Trophoblast cell (in vitro differentiated cells and primary cell): ENCODE results near the gene IGF1R.

Experiments used
- DNase-seq, 2 donors: peaks; one replicate each; pipeline ENCODE4 v3.0.0-alpha.2; 2016
- H2AFZ ChIP-seq: 2 replicates; pipeline ENCODE4 v1.6.1; 2013; ENCODE audit warnings: low read length, moderate library complexity, mild to moderate bottlenecking; ENCODE audit not compliant: insufficient read depth, poor library complexity
- H2AK5ac ChIP-seq: 2 replicates; pipeline ENCODE4 v1.6.1; 2013; ENCODE audit warnings: mild to moderate bottlenecking, low read length
- H2BK120ac ChIP-seq: 2 replicates; pipeline ENCODE4 v1.6.1; 2013; ENCODE audit warnings: low read length, mild to moderate bottlenecking, moderate library complexity; ENCODE audit not compliant: insufficient read depth, poor library complexity
- H2BK12ac ChIP-seq: 2 replicates; pipeline ENCODE4 v1.6.1; 2013; ENCODE audit warnings: mild to moderate bottlenecking, low read length, moderate library complexity
- H2BK5ac ChIP-seq: 2 replicates; pipeline ENCODE4 v1.6.1; 2013; ENCODE audit warnings: low read length, low read depth, moderate library complexity, mild to moderate bottlenecking; ENCODE audit not compliant: poor library complexity
- H3K14ac ChIP-seq: 2 replicates; pipeline ENCODE4 v1.6.1; 2013; ENCODE audit warnings: mild to moderate bottlenecking, low read length
- H3K18ac ChIP-seq: 2 replicates; pipeline ENCODE4 v1.6.1; 2013; ENCODE audit warnings: mild to moderate bottlenecking, low read length
- H3K23ac ChIP-seq: 2 replicates; pipeline ENCODE4 v1.6.1; 2013; ENCODE audit warnings: low read length
- H3K27ac ChIP-seq: 2 replicates; pipeline ENCODE4 v1.5.1; 2013; ENCODE audit warnings: low read depth, mild to moderate bottlenecking, inconsistent platforms, low read length, moderate library complexity
- H3K27me3 ChIP-seq: 2 replicates; pipeline ENCODE4 v1.6.1; 2013; ENCODE audit warnings: inconsistent platforms, mild to moderate bottlenecking, low read length, moderate library complexity; ENCODE audit not compliant: insufficient read depth
- H3K36me3 ChIP-seq, 2 experiments: 1 replicate in 1 of 2; 2 replicates in 1 of 2; pipeline ENCODE4 v1.6.1; 2013; ENCODE audit warnings: low read length in 2 of 2, mild to moderate bottlenecking in 2 of 2, moderate library complexity in 1 of 2; ENCODE audit not compliant: insufficient read depth in 2 of 2, control insufficient read depth in 1 of 2
- H3K4ac ChIP-seq: 2 replicates; pipeline ENCODE4 v1.6.1; 2013; ENCODE audit warnings: low read depth, mild to moderate bottlenecking, low read length, moderate library complexity
- H3K4me1 ChIP-seq, 2 experiments: 1 replicate in 1 of 2; 2 replicates in 1 of 2; pipeline ENCODE4 v1.6.1; 2013; ENCODE audit warnings: low read length in 2 of 2, mild to moderate bottlenecking in 2 of 2, moderate library complexity in 1 of 2; ENCODE audit not compliant: insufficient read depth in 2 of 2, control insufficient read depth in 1 of 2
- H3K4me2 ChIP-seq: 2 replicates; pipeline ENCODE4 v1.6.1; 2013; ENCODE audit warnings: inconsistent platforms, mild to moderate bottlenecking, low read length, moderate library complexity
- H3K4me3 ChIP-seq: 2 replicates; pipeline ENCODE4 v1.5.1; 2013; ENCODE audit warnings: mild to moderate bottlenecking, low read depth, low read length, inconsistent platforms
- H3K79me1 ChIP-seq: one replicate; pipeline ENCODE4 v1.6.1; 2013; ENCODE audit warnings: low read length
- H3K79me2 ChIP-seq: 2 replicates; pipeline ENCODE4 v1.6.1; 2013; ENCODE audit warnings: low read length, mild to moderate bottlenecking; ENCODE audit not compliant: control insufficient read depth, insufficient read depth, poor library complexity
- H3K9ac ChIP-seq: 2 replicates; pipeline ENCODE4 v1.6.1; 2013; ENCODE audit warnings: mild to moderate bottlenecking, low read length
- H3K9me3 ChIP-seq: 2 replicates; pipeline ENCODE4 v1.6.1; 2013; ENCODE audit warnings: low read depth, mild to moderate bottlenecking, control low read depth, inconsistent platforms, low read length; ENCODE audit not compliant: insufficient read depth
- H4K12ac ChIP-seq: 2 replicates; pipeline ENCODE4 v1.6.1; 2013; ENCODE audit warnings: low read depth, mild to moderate bottlenecking, low read length, moderate library complexity
- H4K8ac ChIP-seq: 2 replicates; pipeline ENCODE4 v1.6.1; 2013; ENCODE audit warnings: low read depth, mild to moderate bottlenecking, low read length, moderate library complexity
- H4K91ac ChIP-seq: one replicate; pipeline ENCODE4 v1.6.1; 2013; ENCODE audit warnings: low read depth, mild to moderate bottlenecking, low read length, moderate library complexity
- WGBS: extraction: QIAGEN DNeasy Blood & Tissue Kit; methylation state at CpG from one replicate; pipeline ENCODE4 v1.1.7; 2013; ENCODE audit warnings: missing lambda C conversion rate; ENCODE audit not compliant: insufficient read length, insufficient coverage; ENCODE audit errors: extremely low coverage; 5-methylcytosine and 5-hydroxymethylcytosine counted together

Gene IGF1R

DNA sequence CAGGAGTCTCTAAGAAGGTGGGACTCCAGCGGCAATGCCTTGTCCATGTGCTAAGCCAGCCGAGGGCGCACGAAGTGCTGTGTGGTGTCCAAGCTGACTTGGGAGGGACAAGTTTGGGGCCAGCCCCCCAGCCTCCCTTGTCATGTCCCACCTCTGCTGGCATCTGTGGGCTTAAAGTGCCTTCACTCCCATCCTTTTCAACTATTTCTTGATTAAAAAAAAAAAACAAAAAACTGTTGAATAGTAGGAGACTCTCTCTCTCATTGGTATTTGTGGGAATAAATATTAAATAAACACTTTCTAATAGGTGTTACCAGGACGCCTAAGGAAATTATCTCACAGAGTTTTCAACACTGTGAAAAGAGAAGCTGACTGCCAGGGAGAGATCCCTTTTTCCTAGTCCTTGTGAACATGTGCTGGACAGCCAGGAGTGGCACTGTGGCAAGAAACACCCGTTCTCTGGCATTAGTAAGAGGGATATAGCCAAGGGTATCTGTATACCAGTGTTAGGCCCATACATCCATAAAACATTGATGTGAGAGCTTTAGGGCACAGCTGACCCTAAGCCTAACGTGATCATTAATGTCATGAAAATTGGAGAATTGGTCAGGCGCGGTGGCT is 158.0 kb downstream of the IGF1R start:
- Histone ChIP-seq H2AFZ (no peak overlapping the region), H3K4me1 (peaks cover 9 to 10% of the 10 kb centered on the region in 2 experiments), H2BK12ac (no peak overlapping the region), H2BK5ac (no peak overlapping the region), H2BK120ac (no peak overlapping the region), H3K14ac (no peak overlapping the region), H4K8ac (no peak overlapping the region), H3K27me3 (no peaks in the 10 kb centered on the region), H3K79me1 (no peaks in the 10 kb centered on the region), H3K9ac (no peak overlapping the region), H3K27ac (no peak overlapping the region), H3K4ac (no peak overlapping the region), H3K4me2 (no peak overlapping the region), H4K91ac (no peak overlapping the region), H3K36me3 (no peaks in the 10 kb centered on the region), H3K79me2 (peaks cover 9% of the 10 kb centered on the region), H3K4me3 (no peak overlapping the region), H3K18ac (no peak overlapping the region), H4K12ac (no peak overlapping the region), H3K23ac (no peak overlapping the region), H2AK5ac (no peak overlapping the region), H3K9me3 (peaks cover 1% of the 10 kb centered on the region)
- DNase-seq, result no peak
- WGBS, result no CpG with 5 or more reads among the region's 9 CpGs

GRCh38 chr15:98807262-98807661 is 158.9 kb downstream of the IGF1R start:
- WGBS, result no CpG with 5 or more reads among the region's 4 CpGs
- peaks cover 1% of the 10 kb centered on the region for H3K9me3 ChIP-seq

DNA sequence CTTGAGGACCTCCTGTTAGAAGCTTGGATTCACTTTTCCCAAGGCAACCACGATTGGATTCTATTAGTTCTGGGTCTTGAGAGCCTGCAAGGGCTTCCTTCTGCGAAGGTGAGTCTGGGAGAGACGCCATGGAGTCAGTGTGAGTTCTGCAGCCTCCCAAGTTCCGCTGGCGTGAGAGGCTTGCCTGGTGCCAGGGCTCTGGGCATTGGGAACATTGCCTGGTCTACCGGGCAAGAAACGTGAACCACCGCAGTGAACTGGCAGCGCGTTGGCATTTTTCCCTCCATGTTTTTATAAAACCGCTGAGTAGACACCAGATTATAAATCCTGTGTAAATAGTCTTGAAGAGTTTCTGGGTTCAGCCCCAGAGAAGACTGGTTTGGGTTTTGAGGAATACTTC is 160.9 kb downstream of the IGF1R start:
- Histone ChIP-seq H3K27me3 (no peaks in the 10 kb centered on the region), H3K9ac (no peak overlapping the region), H4K91ac (no peak overlapping the region), H3K27ac (no peak overlapping the region), H2AFZ (no peak overlapping the region), H2BK5ac (no peak overlapping the region), H3K18ac (no peak overlapping the region), H2BK120ac (no peak overlapping the region), H3K4me1 (peaks cover 8 to 10% of the 10 kb centered on the region in 2 experiments), H4K8ac (no peak overlapping the region), H3K4ac (peak overlapping the region; percentile 73), H3K4me3 (no peak overlapping the region), H2BK12ac (no peak overlapping the region), H3K36me3 (no peaks in the 10 kb centered on the region), H3K4me2 (no peak overlapping the region), H3K9me3 (peaks cover 1% of the 10 kb centered on the region), H2AK5ac (no peak overlapping the region), H3K14ac (no peak overlapping the region), H3K23ac (no peak overlapping the region), H3K79me2 (peaks cover 5% of the 10 kb centered on the region), H3K79me1 (no peaks in the 10 kb centered on the region), H4K12ac (no peak overlapping the region)
- no CpG with 5 or more reads among the region's 11 CpGs for WGBS
- DNase-seq, result no peak

More at GRCh38 chr15:98807262-98807661, 158.9 kb downstream of the IGF1R start:
- Histone ChIP-seq H3K14ac (no peak overlapping the region), H3K4me1 (peaks cover 8 to 10% of the 10 kb centered on the region in 2 experiments), H3K23ac (no peak overlapping the region), H2BK12ac (no peak overlapping the region), H2BK5ac (no peak overlapping the region), H3K79me1 (no peaks in the 10 kb centered on the region), H3K18ac (no peak overlapping the region), H2AFZ (no peak overlapping the region), H2BK120ac (no peak overlapping the region), H3K4me2 (no peak overlapping the region), H3K36me3 (no peaks in the 10 kb centered on the region), H2AK5ac (no peak overlapping the region), H3K27ac (no peak overlapping the region), H3K4ac (peak overlapping the region; percentile 29), H4K12ac (no peak overlapping the region), H3K4me3 (no peak overlapping the region), H3K79me2 (peaks cover 7% of the 10 kb centered on the region), H3K9ac (no peak overlapping the region), H4K8ac (no peak overlapping the region), H3K27me3 (no peaks in the 10 kb centered on the region), H4K91ac (no peak overlapping the region)
- DNase-seq, result peak in 1 of 2 donors; percentile 32

DNA sequence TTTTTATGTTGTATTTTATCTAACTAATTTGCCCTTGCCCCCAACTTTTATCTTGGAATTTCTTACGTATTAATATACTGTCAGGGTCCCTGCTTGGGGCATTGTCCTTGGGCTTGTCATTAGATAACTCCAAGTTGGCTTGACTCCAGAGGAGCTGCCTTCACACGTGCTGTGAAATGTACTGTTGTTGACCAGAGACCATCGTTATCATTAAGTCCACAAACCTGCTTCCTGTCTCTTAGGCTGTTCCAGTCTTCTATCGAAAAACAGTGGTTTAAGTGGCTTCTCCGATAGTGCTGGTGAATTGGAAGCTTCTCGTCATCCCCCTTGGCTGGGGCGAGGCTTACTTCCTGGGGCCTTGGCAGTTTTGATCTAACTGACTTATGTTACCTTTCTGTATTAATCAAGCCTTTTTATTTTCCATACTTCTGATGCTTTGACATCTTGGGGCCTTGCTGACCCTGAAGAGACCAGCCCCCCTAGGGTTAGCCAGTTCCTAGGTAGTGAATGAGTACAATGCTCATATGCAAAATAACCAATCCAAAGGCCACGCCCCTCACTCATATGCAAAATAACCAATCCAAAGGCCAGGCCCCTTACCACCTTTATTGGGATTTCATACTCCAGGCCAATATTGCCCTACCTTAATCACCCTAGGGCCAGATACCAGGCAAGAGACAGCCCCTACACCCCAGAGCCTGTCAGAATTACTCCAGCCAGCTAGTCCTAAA is 164.5 kb downstream of the IGF1R start:
- no peak overlapping the region for H3K4ac ChIP-seq
- no peak overlapping the region for H2AK5ac ChIP-seq
- H3K4me2 ChIP-seq, result no peak overlapping the region
- H3K27ac ChIP-seq, result no peak overlapping the region
- no peaks in the 10 kb centered on the region for H3K36me3 ChIP-seq
- no peak overlapping the region for H4K91ac ChIP-seq
- no peak for DNase-seq
- peaks cover 8 to 10% of the 10 kb centered on the region in 2 experiments for H3K4me1 ChIP-seq
- H4K12ac ChIP-seq, result no peak overlapping the region
- no peaks in the 10 kb centered on the region for H3K27me3 ChIP-seq
- no peak overlapping the region for H3K9ac ChIP-seq
- H3K79me2 ChIP-seq, result peaks cover 2% of the 10 kb centered on the region
- peaks cover 1% of the 10 kb centered on the region for H3K9me3 ChIP-seq
- H2BK120ac ChIP-seq, result no peak overlapping the region
- H4K8ac ChIP-seq, result no peak overlapping the region
- H3K18ac ChIP-seq, result no peak overlapping the region
- WGBS, result no CpG with 5 or more reads among the region's 8 CpGs
- no peak overlapping the region for H3K23ac ChIP-seq
- H2AFZ ChIP-seq, result no peak overlapping the region
- H2BK12ac ChIP-seq, result no peak overlapping the region
- H3K4me3 ChIP-seq, result no peak overlapping the region
- no peak overlapping the region for H3K14ac ChIP-seq
- no peaks in the 10 kb centered on the region for H3K79me1 ChIP-seq
- H2BK5ac ChIP-seq, result no peak overlapping the region
